ENCODE measurements around the gene SLC6A20. TPM values are rescaled to one million over a fixed set of nuclear protein-coding genes. Genes with fewer than 3 reads are reported as not detected.
A peak's percentile ranks its signal among the peaks of the same experiment; 100 is the strongest.
"Not testable (repeated sequence)": the region's sequence is repeated elsewhere in the genome, so short reads cannot be mapped to it uniquely, and the experiment has no call there.

The SLC6A20 gene
- total RNA-seq, 2 experiments from 2014 or later: not detected

GRCh38 chr3:45760878-45761711 lies 35.2 kb downstream of the SLC6A20 start:
- no peak overlapping the region for H3K27ac ChIP-seq (ENCODE audit: low read depth, low read length, poor library complexity, severe bottlenecking)
- H3K79me2 ChIP-seq (ENCODE audit: insufficient read depth, low read depth, low read length): no peaks in the 10 kb centered on the region
- H3K9me2 ChIP-seq (ENCODE audit: insufficient read depth, low read length): no peaks in the 10 kb centered on the region
- TF ChIP-seq CTCF (conservative IDR thresholded peaks at IDR 0.05; ENCODE audit: low read length): peak; percentile 85
- TF ChIP-seq EZH2phosphoT487 (IDR thresholded peaks at IDR 0.05; ENCODE audit: borderline replicate concordance, low read depth, low read length): no peak
- DNase-seq (ENCODE audit: low spot score): peak; percentile 53
- no peaks in the 10 kb centered on the region for H3K36me3 ChIP-seq (ENCODE audit: insufficient read depth, low read length)
- H3K4me1 ChIP-seq (ENCODE audit: insufficient read depth, low read length, poor library complexity, severe bottlenecking): no peaks in the 10 kb centered on the region
- ChIA-PET POLR2A (no interaction called here), CTCF (ENCODE audit: unreplicated experiment) (no interaction called here)
- intact Hi-C loops (cut with micrococcal nuclease; ENCODE audit: unreplicated experiment): loop anchor here (1.0 to 10.0 kb wide), 4 partner anchors 74 to 614 kb away; partner anchors contain the start of gene CCR5
- H4K20me1 ChIP-seq (ENCODE audit: insufficient read depth, low read length): no peaks in the 10 kb centered on the region
- no peak overlapping the region for H3K4me3 ChIP-seq (ENCODE audit: low read depth, low read length, poor library complexity, severe bottlenecking)
- H3K9me3 ChIP-seq (ENCODE audit: low read length): no peaks in the 10 kb centered on the region
- no peak overlapping the region for H2AFZ ChIP-seq (ENCODE audit: low read length)
- H3K4me2 ChIP-seq (ENCODE audit: low read length): no peak overlapping the region
- no TSS peak for BruUV-seq (replicated peaks)

GRCh38 chr3:45759851-45760250 lies 36.5 kb downstream of the SLC6A20 start:
- no peak overlapping the region for H3K4me2 ChIP-seq (ENCODE audit: low read length)
- intact Hi-C loops (cut with micrococcal nuclease; ENCODE audit: unreplicated experiment): loop anchor here (10.0 kb wide), 2 partner anchors 75 to 615 kb away; partner anchors contain the start of gene CCR5
- no peak overlapping the region for H2AFZ ChIP-seq (ENCODE audit: low read length)
- H3K4me1 ChIP-seq (ENCODE audit: insufficient read depth, low read length, poor library complexity, severe bottlenecking): no peaks in the 10 kb centered on the region
- no peaks in the 10 kb centered on the region for H3K79me2 ChIP-seq (ENCODE audit: insufficient read depth, low read depth, low read length)
- TF ChIP-seq CTCF (conservative IDR thresholded peaks at IDR 0.05; ENCODE audit: low read length): no peak
- TF ChIP-seq EZH2phosphoT487 (IDR thresholded peaks at IDR 0.05; ENCODE audit: borderline replicate concordance, low read depth, low read length): no peak
- no peaks in the 10 kb centered on the region for H4K20me1 ChIP-seq (ENCODE audit: insufficient read depth, low read length)
- ChIA-PET CTCF (ENCODE audit: unreplicated experiment) (interaction anchor here (1.0 kb wide), 1 partner anchor 235 kb away, joined by 4 read pairs; no protein-coding TSS in a partner anchor), POLR2A (interaction anchor here (1.0 kb wide), 1 partner anchor 17 kb away, joined by 4 read pairs; no protein-coding TSS in a partner anchor)
- H3K9me2 ChIP-seq (ENCODE audit: insufficient read depth, low read length): no peaks in the 10 kb centered on the region
- no peak overlapping the region for H3K27ac ChIP-seq (ENCODE audit: low read depth, low read length, poor library complexity, severe bottlenecking)
- BruUV-seq (replicated peaks): no TSS peak
- no peak for DNase-seq (ENCODE audit: low spot score)
- no peak overlapping the region for H3K4me3 ChIP-seq (ENCODE audit: low read depth, low read length, poor library complexity, severe bottlenecking)
- H3K9me3 ChIP-seq (ENCODE audit: low read length): no peaks in the 10 kb centered on the region
- no peaks in the 10 kb centered on the region for H3K36me3 ChIP-seq (ENCODE audit: insufficient read depth, low read length)

- intact Hi-C loops (cut with micrococcal nuclease; ENCODE audit: unreplicated experiment): no loop called here
- ChIA-PET POLR2A (interaction anchor here (1.0 kb wide), 1 partner anchor 16 kb away, joined by 4 read pairs; no protein-coding TSS in a partner anchor), CTCF (ENCODE audit: unreplicated experiment) (no interaction called here)
- Histone ChIP-seq H3K9me3 (ENCODE audit: low read length) (no peaks in the 10 kb centered on the region), H3K79me2 (ENCODE audit: insufficient read depth, low read depth, low read length) (no peaks in the 10 kb centered on the region), H2AFZ (ENCODE audit: low read length) (no peak overlapping the region), H3K9me2 (ENCODE audit: insufficient read depth, low read length) (no peaks in the 10 kb centered on the region), H4K20me1 (ENCODE audit: insufficient read depth, low read length) (no peaks in the 10 kb centered on the region), H3K4me3 (ENCODE audit: low read depth, low read length, poor library complexity, severe bottlenecking) (no peak overlapping the region), H3K27ac (ENCODE audit: low read depth, low read length, poor library complexity, severe bottlenecking) (no peak overlapping the region), H3K36me3 (ENCODE audit: insufficient read depth, low read length) (no peaks in the 10 kb centered on the region), H3K4me2 (ENCODE audit: low read length) (no peak overlapping the region), H3K4me1 (ENCODE audit: insufficient read depth, low read length, poor library complexity, severe bottlenecking) (no peaks in the 10 kb centered on the region)
- BruUV-seq (replicated peaks): no TSS peak
- no peak for DNase-seq (ENCODE audit: low spot score)
- TF ChIP-seq EZH2phosphoT487 (IDR thresholded peaks at IDR 0.05; ENCODE audit: borderline replicate concordance, low read depth, low read length) (no peak), CTCF (conservative IDR thresholded peaks at IDR 0.05; ENCODE audit: low read length) (no peak)
Observed at GRCh38 chr3:45758871-45759270, 37.5 kb downstream of the SLC6A20 start.

- H4K20me1 ChIP-seq (ENCODE audit: insufficient read depth, low read length); POLR2A ChIA-PET; H3K9me3 ChIP-seq (ENCODE audit: low read length); CTCF ChIA-PET (ENCODE audit: unreplicated experiment); H3K9me2 ChIP-seq (ENCODE audit: insufficient read depth, low read length); H3K4me2 ChIP-seq (ENCODE audit: low read length); H3K79me2 ChIP-seq (ENCODE audit: insufficient read depth, low read depth, low read length); H3K4me3 ChIP-seq (ENCODE audit: low read depth, low read length, poor library complexity, severe bottlenecking); BruUV-seq (replicated peaks); intact Hi-C loops (cut with micrococcal nuclease; ENCODE audit: unreplicated experiment); H3K27ac ChIP-seq (ENCODE audit: low read depth, low read length, poor library complexity, severe bottlenecking); H3K36me3 ChIP-seq (ENCODE audit: insufficient read depth, low read length); H3K4me1 ChIP-seq (ENCODE audit: insufficient read depth, low read length, poor library complexity, severe bottlenecking); H2AFZ ChIP-seq (ENCODE audit: low read length); DNase-seq (ENCODE audit: low spot score): not testable (repeated sequence)
Observed at GRCh38 chr3:45757141-45757540, 39.2 kb downstream of the SLC6A20 start.

Data from OCI-LY7 (cell line).